ENCODE measurements around the gene RHEBL1. TPM values are rescaled to one million over a fixed set of nuclear protein-coding genes. Genes with fewer than 3 reads are reported as not detected.

The RHEBL1 gene
- total and polyA plus RNA-seq, 2 of the 8 experiments (the other 6 are each of a cell fraction or from before 2014, with no cell fraction given): 7.5 to 9.4 TPM

- Histone ChIP-seq H2BK5ac (ENCODE audit: low read depth, low read length) (no peak overlapping the region), H4K91ac (replicated peaks; ENCODE audit: insufficient read length, low read length) (no peak overlapping the region), H2AFZ (ENCODE audit: low read length) (no peak overlapping the region), H2AK5ac (ENCODE audit: low read depth, low read length) (no peak overlapping the region), H3K9ac (replicated peaks in 1 of 4; ENCODE audit: extremely low read depth in 1 of 4, low read depth in 3 of 4, low read length in 3 of 4) (no peak overlapping the region), H3K4me3 (ENCODE audit: extremely low read depth in 1 of 4, insufficient read depth in 2 of 4, low read depth in 3 of 4, low read length in 4 of 4) (no peak overlapping the region), H3K27ac (ENCODE audit: low read depth, low read length) (no peak overlapping the region), H3K23me2 (ENCODE audit: low read depth, low read length) (no peaks in the 10 kb centered on the region), H3K4me1 (replicated peaks in 1 of 4; ENCODE audit: control insufficient read depth in 3 of 4, insufficient read depth in 4 of 4, low read length in 3 of 4) (no peaks in the 10 kb centered on the region), H2BK20ac (ENCODE audit: low read length) (no peak overlapping the region), H3K4ac (replicated peaks; ENCODE audit: insufficient read length, low read depth, low read length) (no peak overlapping the region), H4K20me1 (replicated peaks in 1 of 2; ENCODE audit: control insufficient read depth in 1 of 2, insufficient read depth in 2 of 2, low read length in 2 of 2) (peaks cover 9 to 17% of the 10 kb centered on the region in 2 experiments), H2BK12ac (ENCODE audit: low read depth, low read length) (no peak overlapping the region), H2BK120ac (replicated peaks; ENCODE audit: low read depth, low read length) (no peak overlapping the region), H4K8ac (ENCODE audit: extremely low read depth, insufficient read depth, low read length) (no peak overlapping the region), H3K23ac (ENCODE audit: insufficient read length) (no peak overlapping the region), H3K18ac (ENCODE audit: extremely low read depth, low read length) (no peak overlapping the region), H3K9me3 (ENCODE audit: insufficient read depth in 2 of 2, low read depth in 1 of 2, low read length in 1 of 2) (no peaks in the 10 kb centered on the region), H2BK15ac (ENCODE audit: low read length) (no peak overlapping the region), H3K27me3 (replicated peaks in 1 of 4; ENCODE audit: control insufficient read depth in 3 of 4, extremely low read depth in 1 of 4, insufficient read depth in 3 of 4, low read length in 3 of 4) (no peaks in the 10 kb centered on the region), H3K56ac (replicated peaks; ENCODE audit: insufficient read length, low read depth, low read length) (no peak overlapping the region), H3K79me1 (ENCODE audit: low read depth, low read length) (no peaks in the 10 kb centered on the region; the same call in none of the 2 replicates), H4K5ac (ENCODE audit: insufficient read length, low read depth, low read length) (no peak overlapping the region), H3K4me2 (ENCODE audit: insufficient read depth in 1 of 2, low read depth in 2 of 2, low read length in 2 of 2) (no peak overlapping the region), H3K14ac (ENCODE audit: insufficient read length) (no peak overlapping the region), H3K36me3 (ENCODE audit: control insufficient read depth in 2 of 4, insufficient read depth in 4 of 4, low read length in 3 of 4) (peaks cover 48 to 83% (median 79%) of the 10 kb centered on the region in 4 experiments), H3K79me2 (ENCODE audit: control insufficient read depth in 1 of 2, insufficient read depth in 2 of 2, low read length in 2 of 2) (no peaks in the 10 kb centered on the region)
- POLR2A ChIA-PET (ENCODE audit: partially characterized antibody): interaction anchor here (2.4 to 22.2 kb wide), 4 partner anchors 5 to 28 kb away, joined by 8 to 339 read pairs (median 193); partner anchors contain the start of gene KMT2D
- 67% methylated on average over 3 of the region's 4 CpGs; no CpG with 5 or more reads in 1 of the 2 experiments for WGBS, 2 experiments (ENCODE audit: extremely low coverage in 1 of 2, insufficient coverage in 1 of 2, insufficient read length in 1 of 2, insufficient replicate concordance in 2 of 2, low coverage in 1 of 2, low lambda C conversion rate in 2 of 2, missing lambda C conversion rate in 1 of 2)
- TF ChIP-seq RXRA (IDR thresholded peaks at IDR 0.05; ENCODE audit: insufficient read depth, low read depth, low read length) (no peak), TEAD4 (IDR thresholded peaks at IDR 0.05; ENCODE audit: low read depth, low read length) (no peak), SP4 (IDR thresholded peaks at IDR 0.05; ENCODE audit: low read length) (no peak), RNF2 (IDR thresholded peaks at IDR 0.05; ENCODE audit: borderline replicate concordance, low read depth, low read length, missing control alignments, poor library complexity, severe bottlenecking) (no peak), GTF2F1 (IDR thresholded peaks at IDR 0.05; ENCODE audit: borderline replicate concordance, low read depth, low read length) (no peak), SIN3A (conservative IDR thresholded peaks at IDR 0.05 in 1 of 2, IDR thresholded peaks at IDR 0.05 in 1 of 2; ENCODE audit: low read depth in 1 of 2, low read length in 2 of 2) (no peak), SP2 (IDR thresholded peaks at IDR 0.05; ENCODE audit: low read length) (no peak)
- no peak for FAIRE-seq
- CTCF ChIA-PET (ENCODE audit: partially characterized antibody): interaction anchor here (0.8 to 12.2 kb wide), 6 partner anchors 11 to 48 kb away, joined by 3 to 126 read pairs (median 4); no protein-coding TSS in a partner anchor
- no peak for DNase-seq (ENCODE audit: low read depth in 1 of 2, low spot score in 2 of 2)
These were observed 33.8 kb downstream of the RHEBL1 start for GRCh38 chr12:49036029-49036428.

All from H1 (cell line).